Measurements from ENCODE around the gene MRTFB.

MRTFB gene

GRCh38 chr16:14071576-14072271 is 605 bp downstream of the MRTFB start:
- Histone ChIP-seq H3K27me3 (no peaks in the 10 kb centered on the region), H3K36me3 (no peaks in the 10 kb centered on the region), H3K4me1 (no peaks in the 10 kb centered on the region), H3K4me3 (ENCODE audit: low read depth, low read length) (peak overlapping the region; percentile 84), H3K9me3 (no peaks in the 10 kb centered on the region)
- DNase-seq, result no peak
- no peak for TF ChIP-seq CTCF (IDR thresholded peaks at IDR 0.05; ENCODE audit: low read depth, low read length)

- TF ChIP-seq CTCF (IDR thresholded peaks at IDR 0.05; ENCODE audit: low read depth, low read length), result no peak
- peak overlapping the region; percentile 84 for H3K4me3 ChIP-seq (ENCODE audit: low read depth, low read length)
- no peaks in the 10 kb centered on the region for H3K9me3 ChIP-seq
- H3K36me3 ChIP-seq, result no peaks in the 10 kb centered on the region
- H3K4me1 ChIP-seq, result no peaks in the 10 kb centered on the region
- H3K27me3 ChIP-seq, result no peaks in the 10 kb centered on the region
- no peak for DNase-seq
These were observed 1.2 kb downstream of the MRTFB start for GRCh38 chr16:14072360-14072759.

DNA sequence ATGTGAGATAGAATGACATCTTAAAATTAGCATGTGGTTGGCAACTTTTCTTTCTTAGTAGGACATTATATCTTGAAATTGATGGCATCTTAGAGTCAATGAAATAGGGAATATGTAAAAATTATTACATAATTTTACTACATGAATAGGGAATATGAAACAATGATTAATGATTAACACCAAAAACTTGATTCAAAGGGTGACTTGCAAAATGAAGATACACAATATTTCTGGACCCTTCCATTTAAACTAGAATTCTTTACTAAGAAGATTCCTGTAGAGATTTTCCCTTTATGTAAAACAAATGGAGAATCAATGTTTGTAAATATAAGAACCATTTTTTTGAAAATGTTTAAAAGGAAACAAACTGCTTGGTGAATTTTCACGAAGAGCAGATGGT is 3.4 kb downstream of the MRTFB start:
- Histone ChIP-seq H3K27me3 (no peaks in the 10 kb centered on the region), H3K4me3 (ENCODE audit: low read depth, low read length) (no peak overlapping the region), H3K4me1 (no peaks in the 10 kb centered on the region), H3K9me3 (no peaks in the 10 kb centered on the region), H3K36me3 (no peaks in the 10 kb centered on the region)
- TF ChIP-seq CTCF (IDR thresholded peaks at IDR 0.05; ENCODE audit: low read depth, low read length), result no peak
- DNase-seq, result no peak

DNA sequence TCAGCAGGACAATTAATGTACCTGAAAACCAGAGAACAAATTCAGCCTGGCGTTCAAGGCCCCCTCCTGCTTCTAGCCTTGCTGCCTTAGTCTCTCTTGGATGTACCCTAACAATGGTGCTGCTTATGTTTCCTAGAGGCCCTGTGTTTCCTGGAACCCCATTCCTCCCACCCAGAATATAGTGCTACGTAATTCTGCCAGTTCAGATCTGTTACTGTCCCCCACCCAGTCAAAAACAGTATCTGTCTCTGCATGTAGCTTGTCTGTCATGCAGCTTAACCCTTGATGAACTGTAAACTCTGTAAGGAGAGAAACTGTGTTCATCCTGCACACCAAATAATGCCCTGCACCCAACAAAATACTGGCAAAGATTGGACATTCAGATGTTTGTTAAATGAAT is 6.8 kb downstream of the MRTFB start:
- Histone ChIP-seq H3K36me3 (peaks cover 5% of the 10 kb centered on the region; the same call in 1 of the 2 replicates), H3K4me1 (no peaks in the 10 kb centered on the region), H3K4me3 (ENCODE audit: low read depth, low read length) (no peak overlapping the region), H3K9me3 (no peaks in the 10 kb centered on the region), H3K27me3 (no peaks in the 10 kb centered on the region)
- no peak for TF ChIP-seq CTCF (IDR thresholded peaks at IDR 0.05; ENCODE audit: low read depth, low read length)
- DNase-seq, result no peak

DNA sequence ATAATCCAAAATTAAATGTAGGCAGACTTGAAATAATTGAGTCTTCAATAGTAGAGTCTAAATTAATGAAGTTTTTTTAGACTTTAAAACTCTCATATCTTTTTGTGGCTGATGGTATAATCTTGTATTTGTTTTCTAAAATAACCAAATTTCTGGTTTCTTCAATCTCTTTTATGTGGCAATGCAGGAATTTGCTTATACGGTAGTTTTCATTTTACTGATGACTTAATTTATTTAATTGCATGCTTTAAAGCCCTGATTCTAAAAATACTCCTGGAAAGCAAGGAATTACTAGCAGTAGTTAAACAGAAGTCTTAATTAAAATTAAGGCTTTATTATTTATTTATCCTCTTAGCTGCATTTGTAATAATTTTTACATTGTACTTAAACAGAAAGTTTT is 15.4 kb downstream of the MRTFB start:
- no peaks in the 10 kb centered on the region for H3K4me1 ChIP-seq
- no peaks in the 10 kb centered on the region for H3K27me3 ChIP-seq
- TF ChIP-seq CTCF (IDR thresholded peaks at IDR 0.05; ENCODE audit: low read depth, low read length), result no peak

GRCh38 chr16:14087181-14087580 is 16.1 kb downstream of the MRTFB start:
- Histone ChIP-seq H3K27me3 (no peaks in the 10 kb centered on the region), H3K36me3 (no peaks in the 10 kb centered on the region), H3K9me3 (no peaks in the 10 kb centered on the region), H3K4me3 (ENCODE audit: low read depth, low read length) (no peak overlapping the region), H3K4me1 (no peaks in the 10 kb centered on the region)
- no peak for DNase-seq
- no peak for TF ChIP-seq CTCF (IDR thresholded peaks at IDR 0.05; ENCODE audit: low read depth, low read length)

More for the DNA sequence above, 15.4 kb downstream of the MRTFB start:
- no peaks in the 10 kb centered on the region for H3K36me3 ChIP-seq
- no peak overlapping the region for H3K4me3 ChIP-seq (ENCODE audit: low read depth, low read length)
- no peak for DNase-seq
- H3K9me3 ChIP-seq, result no peaks in the 10 kb centered on the region
